Keratinocyte (primary cell): ENCODE measurements around the gene GOLIM4.

Source experiments
- CTCF ChIP-seq, 3 experiments: IDR thresholded peaks in 1 of 3; conservative IDR thresholded peaks in 1 of 3; optimal IDR thresholded peaks in 1 of 3; 2 replicates in 2 of 3; 3 replicates in 1 of 3; pipeline versions ENCODE3 to v1.5.1; 2011; ENCODE audit warnings: low read length in 3 of 3, mild to moderate bottlenecking in 3 of 3, moderate library complexity in 2 of 3, control low read depth in 1 of 3, inconsistent platforms in 1 of 3; ENCODE audit not compliant: insufficient read depth in 2 of 3; ENCODE audit errors: extremely low read depth in 1 of 3
- EZH2 ChIP-seq: IDR thresholded peaks from one replicate; pipeline ENCODE4 v1.6.1; 2012; ENCODE audit warnings: inconsistent platforms, mild to moderate bottlenecking, low read length, moderate library complexity

GRCh38 chr3:168080499-168081170 is 15.1 kb downstream of the GOLIM4 start:
- TF ChIP-seq CTCF (optimal IDR thresholded peaks at IDR 0.05 in 1 of 3, IDR thresholded peaks at IDR 0.05 in 1 of 3, conservative IDR thresholded peaks at IDR 0.05 in 1 of 3; ENCODE audit: extremely low read depth in 1 of 3, insufficient read depth in 2 of 3, low read length in 3 of 3) (no peak), EZH2 (no peak)
